Stomach (tissue), 9 donors: ENCODE measurements around the gene PFDN6. TPM values are rescaled to one million over a fixed set of nuclear protein-coding genes. Genes with fewer than 3 reads are reported as not detected.

Experiments used
- DNase-seq, 2 donors: peaks; one replicate each; pipeline versions ENCODE4 v3.0.0 to v3.0.0-alpha.2; 2013 to 2019
- H3K27ac ChIP-seq, 5 donors: fragments of 200-600 bp in 4 of 5; sonication (generic) in 4 of 5; one replicate each; pipeline ENCODE4 v1.5.1; 2013 to 2019; ENCODE audit warnings: mild to moderate bottlenecking in 1 of 5, moderate library complexity in 1 of 5
- H3K27me3 ChIP-seq, 3 donors: fragments of 200-600 bp; sonication (generic); one replicate each; pipeline ENCODE4 v1.5.1; 2017 to 2019; ENCODE audit warnings: mixed run types in 1 of 3
- H3K36me3 ChIP-seq, 4 donors: fragments of 200-600 bp; sonication (generic); 1 replicate in 3 of 4; 2 replicates in 1 of 4; pipeline ENCODE4 v1.5.1; 2016 to 2019
- H3K4me1 ChIP-seq, 4 donors: fragments of 200-600 bp; sonication (generic); one replicate each; pipeline ENCODE4 v1.5.1; 2016 to 2019
- H3K4me3 ChIP-seq, 4 donors: fragments of 200-600 bp; sonication (generic) in 3 of 4; one replicate each; pipeline ENCODE4 v1.5.1; 2016 to 2019; ENCODE audit warnings: mild to moderate bottlenecking in 1 of 4
- H3K9me3 ChIP-seq, 4 donors: fragments of 200-600 bp; sonication (generic); one replicate each; pipeline ENCODE4 v1.5.1; 2016 to 2019
- EP300 ChIP-seq: sonication (generic); formaldehyde crosslinking; IDR thresholded peaks from one replicate; pipeline ENCODE4 v1.6.1; 2017; ENCODE audit warnings: antibody characterized with exemption
- POLR2A ChIP-seq, 4 donors: fragments of 450-650 bp; IDR thresholded peaks; one replicate each; pipeline ENCODE4 v1.6.1; 2016; ENCODE audit warnings: antibody characterized with exemption in 4 of 4, control low read depth in 2 of 4, mild to moderate bottlenecking in 1 of 4, moderate library complexity in 1 of 4
- POLR2AphosphoS5 ChIP-seq, 3 donors: sonication (generic); formaldehyde crosslinking; IDR thresholded peaks; one replicate each; pipeline ENCODE4 v1.6.1; 2016; ENCODE audit warnings: antibody characterized with exemption in 3 of 3
- WGBS, 5 donors: extraction: QIAGEN DNeasy Blood & Tissue Kit in 3 of 5; methylation state at CpG; one replicate each; pipeline versions ENCODE4 v1.1.5 to v1.1.7; 2013 to 2018; 5-methylcytosine and 5-hydroxymethylcytosine counted together
- intact Hi-C: fragments of 100-400 bp; cut with DNase I; formaldehyde crosslinking; loops from one replicate; pipeline ENCODE4 v1.15.1; 2023; ENCODE audit warnings: low total_unique reads
- polyA plus RNA-seq, 3 donors: library from polyadenylated mRNA; stranded (reverse); fragments of 200-250 nt; gene quantifications; one replicate each; pipeline ENCODE4 v1.2.3, GENCODE V29; 2013
- total RNA-seq, 5 donors: library from RNA; depleted of rRNA; stranded (reverse); fragments of >200 nt; gene quantifications; one replicate each; pipeline versions ENCODE4 v1.1.0 to v1.2.3, GENCODE V29; 2014 to 2016
- TF ChIP-seq, protein P1 (sequence below), 7 experiments: fragments of 450-650 bp in 4 of 7; fragments of 200-600 bp in 3 of 7; sonication (generic) in 3 of 7; IDR thresholded peaks; one replicate each; pipeline ENCODE4 v1.5.1; 2016 to 2019; ENCODE audit warnings: antibody characterized with exemption in 7 of 7, control low read depth in 2 of 7, mild to moderate bottlenecking in 1 of 7
- donor health status: healthy with polysubstance abuse.
- donor health status: Bipolar disorder and iron deficiency.
- donor health status: healthy.

Gene PFDN6
- total and polyA plus RNA-seq, 8 donors: 9.7 to 265 (median 32.9) TPM; not detected in 1

DNA sequence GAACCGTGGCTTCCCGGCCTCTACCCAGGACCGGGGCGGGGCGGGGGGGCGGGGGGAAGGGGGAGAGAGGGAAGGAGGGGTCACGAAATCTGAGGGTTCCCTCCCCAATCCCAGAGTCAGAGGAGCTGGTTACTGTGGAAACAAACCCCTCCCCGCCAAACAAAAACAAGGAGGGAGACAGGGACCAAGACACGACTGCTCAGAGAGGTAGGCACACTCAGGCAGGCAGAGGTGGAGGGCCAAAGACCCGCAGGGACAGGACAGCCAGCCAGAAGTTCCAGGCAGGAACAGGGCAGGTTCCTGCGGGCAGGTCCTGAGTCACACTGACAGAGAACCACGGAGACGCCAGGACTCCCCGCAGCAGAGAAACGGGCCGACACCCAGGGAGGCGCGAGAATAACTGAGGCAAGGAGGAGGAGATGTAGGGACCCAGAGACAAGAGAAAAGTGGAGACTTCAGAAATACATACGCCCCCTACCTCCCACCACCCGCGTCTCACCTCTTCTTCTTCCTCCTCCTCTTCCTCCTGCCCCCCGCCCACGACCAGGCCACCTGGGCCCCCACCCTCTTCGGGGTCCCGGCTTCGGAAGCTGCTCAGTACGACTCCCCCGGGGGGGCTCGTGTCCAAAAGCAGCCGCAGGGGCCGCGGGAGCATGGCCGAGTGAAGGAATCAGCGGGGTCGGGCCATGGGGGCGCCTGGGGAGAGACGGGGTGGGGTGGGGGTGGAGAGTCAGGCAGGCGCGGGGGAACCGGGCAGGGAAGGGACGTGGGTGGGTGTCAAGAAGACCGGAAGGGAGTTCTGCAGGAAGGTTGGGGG is 8.8 kb downstream of the PFDN6 start:
- Histone ChIP-seq H3K4me3 (peak overlapping the region; percentile 77 to 93 (median 90)), H3K27me3 (no peaks in the 10 kb centered on the region), H3K9me3 (no peaks in the 10 kb centered on the region), H3K4me1 (peaks cover 22 to 63% (median 50%) of the 10 kb centered on the region in 4 donors), H3K27ac (peak overlapping the region; percentile 92 to 99 (median 98)), H3K36me3 (peaks cover 17 to 56% (median 55%) of the 10 kb centered on the region in 4 donors)
- TF ChIP-seq POLR2AphosphoS5 (IDR thresholded peaks at IDR 0.05): peak in 2 of 3 donors; percentile 53 to 54
- TF ChIP-seq EP300: no peak
- WGBS, 5 donors: 1% methylated on average over 28 to 42 of the region's 42 CpGs
- intact Hi-C loops: no loop called here
- peak; percentile 61 to 92 for DNase-seq

DNA sequence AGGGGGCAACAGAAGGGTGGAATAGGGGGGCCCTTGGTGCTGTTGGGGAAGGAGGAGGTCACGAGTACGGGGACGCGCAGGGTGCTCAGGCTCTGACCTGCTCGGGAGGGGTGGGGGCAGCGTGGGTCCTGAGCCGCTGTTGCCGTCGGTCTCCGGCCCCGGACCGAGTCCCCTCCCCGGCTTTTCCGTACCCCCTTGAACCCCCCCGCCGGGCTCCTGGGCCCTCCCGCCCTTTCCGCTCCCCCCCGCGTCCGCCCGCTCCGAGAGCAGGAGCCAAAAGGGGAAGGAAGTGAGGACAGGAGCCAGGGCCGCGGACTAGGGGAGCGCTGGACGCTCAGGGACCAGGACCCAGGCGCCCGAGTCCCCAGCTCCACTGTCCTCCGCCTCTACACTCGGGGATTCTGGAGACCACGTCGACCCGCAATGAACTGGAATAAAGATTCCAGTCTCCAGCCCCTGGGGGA is 9.4 kb downstream of the PFDN6 start, which contains the start of gene RGL2:
Gene RGL2 (minus strand): TSS at position 170 of the 464 bp plus-strand sequence. CDS start 332 bp downstream, outside the sequence.
- Histone ChIP-seq H3K27me3 (no peaks in the 10 kb centered on the region), H3K4me1 (peaks cover 22 to 63% (median 50%) of the 10 kb centered on the region in 4 donors), H3K9me3 (no peaks in the 10 kb centered on the region), H3K36me3 (peaks cover 20 to 56% (median 55%) of the 10 kb centered on the region in 4 donors), H3K4me3 (peak within 1 kb of the TSS; percentile 77 to 93 (median 90)), H3K27ac (peak within 1 kb of the TSS; percentile 92 to 99 (median 98))
- DNase-seq: peak; percentile 83 to 91
- 0 to 2% (median 1%) methylated on average over 22 to 34 of the region's 34 CpGs for WGBS, 5 donors
- intact Hi-C loops: no loop called here
- TF ChIP-seq POLR2AphosphoS5 (IDR thresholded peaks at IDR 0.05): no peak
- no peak for TF ChIP-seq EP300
- TF ChIP-seq, protein P1, sequence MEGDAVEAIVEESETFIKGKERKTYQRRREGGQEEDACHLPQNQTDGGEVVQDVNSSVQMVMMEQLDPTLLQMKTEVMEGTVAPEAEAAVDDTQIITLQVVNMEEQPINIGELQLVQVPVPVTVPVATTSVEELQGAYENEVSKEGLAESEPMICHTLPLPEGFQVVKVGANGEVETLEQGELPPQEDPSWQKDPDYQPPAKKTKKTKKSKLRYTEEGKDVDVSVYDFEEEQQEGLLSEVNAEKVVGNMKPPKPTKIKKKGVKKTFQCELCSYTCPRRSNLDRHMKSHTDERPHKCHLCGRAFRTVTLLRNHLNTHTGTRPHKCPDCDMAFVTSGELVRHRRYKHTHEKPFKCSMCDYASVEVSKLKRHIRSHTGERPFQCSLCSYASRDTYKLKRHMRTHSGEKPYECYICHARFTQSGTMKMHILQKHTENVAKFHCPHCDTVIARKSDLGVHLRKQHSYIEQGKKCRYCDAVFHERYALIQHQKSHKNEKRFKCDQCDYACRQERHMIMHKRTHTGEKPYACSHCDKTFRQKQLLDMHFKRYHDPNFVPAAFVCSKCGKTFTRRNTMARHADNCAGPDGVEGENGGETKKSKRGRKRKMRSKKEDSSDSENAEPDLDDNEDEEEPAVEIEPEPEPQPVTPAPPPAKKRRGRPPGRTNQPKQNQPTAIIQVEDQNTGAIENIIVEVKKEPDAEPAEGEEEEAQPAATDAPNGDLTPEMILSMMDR (IDR thresholded peaks at IDR 0.05): no peak
- no peak for TF ChIP-seq POLR2A (IDR thresholded peaks at IDR 0.05)

DNA sequence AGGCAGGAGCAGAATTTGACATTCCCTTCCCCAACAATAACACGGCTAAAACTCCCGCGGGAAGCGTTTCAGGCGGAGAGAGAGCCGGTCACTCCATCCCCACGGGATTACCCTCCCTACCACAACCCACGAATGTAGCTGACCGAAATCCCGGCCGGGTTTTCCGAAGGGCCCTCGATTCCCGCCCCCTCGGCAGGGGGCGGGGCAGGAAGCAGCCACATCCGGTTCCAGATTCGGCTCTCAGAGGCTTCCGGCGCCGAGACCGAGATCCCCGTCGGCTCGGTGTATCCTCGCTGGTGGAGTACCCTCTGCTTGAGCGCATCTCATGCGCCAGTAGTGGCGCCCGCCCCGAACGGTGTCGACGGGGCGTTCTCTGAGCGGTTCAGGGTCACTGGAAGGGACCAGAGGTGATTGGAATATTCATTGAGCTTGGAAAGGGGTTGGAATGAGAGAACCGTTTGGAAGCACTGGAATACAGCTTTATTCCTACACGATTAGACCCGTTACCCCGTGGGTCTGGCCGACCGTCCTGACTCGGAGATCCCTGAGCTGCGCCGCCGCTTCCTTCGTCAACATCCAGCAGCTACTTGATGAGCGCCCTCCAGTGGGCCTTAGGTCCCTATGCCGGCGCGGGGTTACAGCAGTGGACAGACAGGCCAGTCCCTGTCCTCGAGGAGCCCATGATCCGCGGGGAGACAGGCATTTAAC is 10.0 kb downstream of the PFDN6 start:
- peaks cover 22 to 64% (median 50%) of the 10 kb centered on the region in 4 donors for H3K4me1 ChIP-seq
- 0 to 1% (median 0%) methylated on average over 45 to 54 of the region's 54 CpGs for WGBS, 5 donors
- intact Hi-C loops: no loop called here
- no peaks in the 10 kb centered on the region for H3K27me3 ChIP-seq
- TF ChIP-seq EP300 (no peak), POLR2A (IDR thresholded peaks at IDR 0.05) (peak in 2 of 4 donors; percentile 38 to 55), POLR2AphosphoS5 (IDR thresholded peaks at IDR 0.05) (peak; percentile 77 to 94 (median 90))
- TF ChIP-seq, protein P1 (IDR thresholded peaks at IDR 0.05): peak in 5 of 7 experiments; percentile 55 to 76 (median 65)
- H3K36me3 ChIP-seq: peaks cover 23 to 56% (median 55%) of the 10 kb centered on the region in 4 donors
- peak overlapping the region; percentile 77 to 93 (median 90) for H3K4me3 ChIP-seq
- peak overlapping the region; percentile 92 to 99 (median 98) for H3K27ac ChIP-seq
- no peaks in the 10 kb centered on the region for H3K9me3 ChIP-seq
- DNase-seq: peak; percentile 91 to 96

DNA sequence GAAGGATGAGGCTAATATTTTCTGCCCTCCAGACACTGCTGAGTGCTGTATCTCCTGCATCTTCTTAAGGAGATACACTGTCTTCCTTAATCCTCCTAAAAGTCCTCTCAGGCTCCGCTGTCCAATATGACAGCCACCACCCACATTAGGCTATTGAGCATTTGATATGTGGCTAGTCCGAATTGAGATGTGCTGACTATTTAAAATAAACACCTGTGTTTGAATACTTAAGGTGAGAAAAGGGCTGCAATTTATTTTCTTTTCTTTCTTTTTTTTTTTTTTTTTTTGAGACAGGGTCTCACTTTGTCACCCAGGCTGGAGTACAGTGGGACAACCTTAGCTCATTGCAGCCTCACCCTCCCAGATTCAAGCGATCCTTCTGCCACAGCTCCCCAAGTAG is 12.5 kb downstream of the PFDN6 start:
- intact Hi-C loops: no loop called here
- H3K27me3 ChIP-seq: no peaks in the 10 kb centered on the region
- no peak overlapping the region for H3K4me3 ChIP-seq
- DNase-seq: no peak
- peaks cover 20 to 55% (median 38%) of the 10 kb centered on the region in 4 donors for H3K4me1 ChIP-seq
- no peaks in the 10 kb centered on the region for H3K9me3 ChIP-seq
- H3K27ac ChIP-seq: no peak overlapping the region
- WGBS, 5 donors: 73 to 92% (median 84%) methylated on average over 3 of the region's 3 CpGs
- peaks cover 18 to 60% (median 52%) of the 10 kb centered on the region in 4 donors for H3K36me3 ChIP-seq
- TF ChIP-seq, protein P1 (IDR thresholded peaks at IDR 0.05): no peak
- TF ChIP-seq POLR2AphosphoS5 (IDR thresholded peaks at IDR 0.05) (no peak), EP300 (no peak), POLR2A (IDR thresholded peaks at IDR 0.05) (no peak)
